A549 (cell line): ENCODE data around the gene CPAMD8.

ENCODE experiments used
- HOXA7 ChIP-seq: fragments of 250-450 bp; sonication (Bioruptor Pico); IDR thresholded peaks from 2 replicates; pipeline ENCODE4 v1.5.0; 2020; ENCODE audit warnings: mild to moderate bottlenecking, moderate library complexity
- TF ChIP-seq, protein P1 (sequence below): fragments of >200 bp; sonication (Bioruptor Twin); formaldehyde crosslinking; IDR thresholded peaks from 3 replicates; pipeline ENCODE4 v1.5.1; 2016

DNA sequence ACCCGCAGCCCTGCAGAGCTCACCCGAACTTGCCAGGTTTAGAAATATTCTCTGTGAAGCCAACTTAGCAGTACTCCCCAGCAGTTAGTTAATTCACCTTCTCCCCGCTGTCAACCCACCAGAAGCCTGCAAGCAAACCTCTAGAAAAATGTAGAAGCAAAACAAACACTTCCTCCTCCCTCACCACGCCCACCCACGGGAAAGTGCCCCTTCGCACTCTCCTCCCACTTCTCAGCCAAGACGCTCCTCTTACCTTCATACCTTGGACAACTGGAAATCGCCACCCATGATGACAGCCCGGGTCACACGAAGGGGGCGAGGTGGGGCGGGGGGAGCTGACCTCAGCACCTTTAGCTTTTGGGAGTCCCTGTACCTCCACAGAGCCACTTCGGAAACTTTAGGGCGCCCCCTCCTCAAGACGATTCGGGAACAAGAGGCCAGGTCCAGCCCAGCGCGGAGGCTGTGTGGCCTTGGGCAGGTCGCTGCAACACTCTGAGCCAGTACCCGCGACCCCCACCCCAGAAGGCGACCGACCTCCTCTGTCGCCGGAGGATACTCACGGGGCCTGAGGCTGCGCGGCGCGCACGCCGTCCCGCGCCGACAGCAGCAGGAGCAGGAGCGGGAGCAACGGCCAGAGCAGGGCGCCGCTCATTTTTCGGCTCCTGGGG lies 485 bp downstream of the CPAMD8 start:
- TF ChIP-seq HOXA7 (CRISPR knock-in tag), result no peak
- TF ChIP-seq, protein P1, sequence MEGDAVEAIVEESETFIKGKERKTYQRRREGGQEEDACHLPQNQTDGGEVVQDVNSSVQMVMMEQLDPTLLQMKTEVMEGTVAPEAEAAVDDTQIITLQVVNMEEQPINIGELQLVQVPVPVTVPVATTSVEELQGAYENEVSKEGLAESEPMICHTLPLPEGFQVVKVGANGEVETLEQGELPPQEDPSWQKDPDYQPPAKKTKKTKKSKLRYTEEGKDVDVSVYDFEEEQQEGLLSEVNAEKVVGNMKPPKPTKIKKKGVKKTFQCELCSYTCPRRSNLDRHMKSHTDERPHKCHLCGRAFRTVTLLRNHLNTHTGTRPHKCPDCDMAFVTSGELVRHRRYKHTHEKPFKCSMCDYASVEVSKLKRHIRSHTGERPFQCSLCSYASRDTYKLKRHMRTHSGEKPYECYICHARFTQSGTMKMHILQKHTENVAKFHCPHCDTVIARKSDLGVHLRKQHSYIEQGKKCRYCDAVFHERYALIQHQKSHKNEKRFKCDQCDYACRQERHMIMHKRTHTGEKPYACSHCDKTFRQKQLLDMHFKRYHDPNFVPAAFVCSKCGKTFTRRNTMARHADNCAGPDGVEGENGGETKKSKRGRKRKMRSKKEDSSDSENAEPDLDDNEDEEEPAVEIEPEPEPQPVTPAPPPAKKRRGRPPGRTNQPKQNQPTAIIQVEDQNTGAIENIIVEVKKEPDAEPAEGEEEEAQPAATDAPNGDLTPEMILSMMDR, result no peak
